ENCODE measurements around the gene CACNA1C.

Gene CACNA1C

DNA sequence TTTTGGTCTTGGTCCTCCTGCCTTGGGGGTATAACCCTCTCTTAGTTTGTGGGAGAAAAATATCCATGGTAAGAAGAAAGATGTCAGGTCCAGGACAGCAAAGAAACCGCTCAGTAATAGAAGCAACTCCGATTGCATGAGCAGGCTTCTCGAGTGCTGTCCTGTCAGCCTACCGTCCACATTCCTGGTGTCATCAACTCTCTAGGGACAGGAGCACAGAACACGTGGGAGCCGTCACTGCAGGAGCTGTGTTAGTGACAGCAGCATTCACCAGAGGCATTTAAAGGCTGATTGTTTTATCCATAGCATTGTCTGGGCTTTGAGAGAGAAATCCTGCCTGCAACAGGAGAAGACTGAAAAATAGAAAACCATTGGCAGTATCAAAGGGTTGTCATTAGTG is 244.2 kb downstream of the CACNA1C start:
- in situ Hi-C loops (cut with HindIII; ENCODE audit: low pct_ligation_motif_present, low sequenced_read_pairs) = no loop called here
- TF ChIP-seq, protein P1, sequence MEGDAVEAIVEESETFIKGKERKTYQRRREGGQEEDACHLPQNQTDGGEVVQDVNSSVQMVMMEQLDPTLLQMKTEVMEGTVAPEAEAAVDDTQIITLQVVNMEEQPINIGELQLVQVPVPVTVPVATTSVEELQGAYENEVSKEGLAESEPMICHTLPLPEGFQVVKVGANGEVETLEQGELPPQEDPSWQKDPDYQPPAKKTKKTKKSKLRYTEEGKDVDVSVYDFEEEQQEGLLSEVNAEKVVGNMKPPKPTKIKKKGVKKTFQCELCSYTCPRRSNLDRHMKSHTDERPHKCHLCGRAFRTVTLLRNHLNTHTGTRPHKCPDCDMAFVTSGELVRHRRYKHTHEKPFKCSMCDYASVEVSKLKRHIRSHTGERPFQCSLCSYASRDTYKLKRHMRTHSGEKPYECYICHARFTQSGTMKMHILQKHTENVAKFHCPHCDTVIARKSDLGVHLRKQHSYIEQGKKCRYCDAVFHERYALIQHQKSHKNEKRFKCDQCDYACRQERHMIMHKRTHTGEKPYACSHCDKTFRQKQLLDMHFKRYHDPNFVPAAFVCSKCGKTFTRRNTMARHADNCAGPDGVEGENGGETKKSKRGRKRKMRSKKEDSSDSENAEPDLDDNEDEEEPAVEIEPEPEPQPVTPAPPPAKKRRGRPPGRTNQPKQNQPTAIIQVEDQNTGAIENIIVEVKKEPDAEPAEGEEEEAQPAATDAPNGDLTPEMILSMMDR (IDR thresholded peaks at IDR 0.05; ENCODE audit: low read depth, low read length, missing control alignments) = no peak
- DNase-seq = no peak
- Histone ChIP-seq H3K36me3 (replicated peaks) (no peaks in the 10 kb centered on the region), H3K4me3 (ENCODE audit: low read depth, low read length) (no peak overlapping the region), H3K27ac (no peak overlapping the region), H3K27me3 (replicated peaks) (no peaks in the 10 kb centered on the region)

DNA sequence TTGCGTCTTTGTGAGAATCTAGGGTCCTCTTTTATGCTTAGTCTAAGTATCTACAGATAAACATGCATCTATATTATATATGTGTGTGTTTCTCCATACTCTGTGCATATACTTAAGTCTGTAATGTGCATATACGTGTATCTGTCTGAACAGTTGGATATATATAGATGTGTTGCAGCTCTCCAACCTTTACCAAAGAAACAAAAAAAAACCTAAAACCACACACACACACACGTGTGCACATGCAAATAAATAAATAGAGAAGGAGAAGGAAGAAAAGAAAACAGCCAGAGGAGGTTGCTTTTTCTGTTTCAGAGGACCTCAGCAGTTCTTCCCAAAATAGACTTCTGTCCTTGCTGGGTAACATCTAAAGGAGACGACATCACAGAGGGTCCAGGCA is 244.9 kb downstream of the CACNA1C start:
- Histone ChIP-seq H3K36me3 (replicated peaks) (no peaks in the 10 kb centered on the region), H3K27me3 (replicated peaks) (no peaks in the 10 kb centered on the region), H3K4me3 (ENCODE audit: low read depth, low read length) (no peak overlapping the region), H3K27ac (no peak overlapping the region)
- TF ChIP-seq, protein P1 (IDR thresholded peaks at IDR 0.05; ENCODE audit: low read depth, low read length, missing control alignments) = no peak
- in situ Hi-C loops (cut with HindIII; ENCODE audit: low pct_ligation_motif_present, low sequenced_read_pairs) = no loop called here
- no peak for DNase-seq

DNA sequence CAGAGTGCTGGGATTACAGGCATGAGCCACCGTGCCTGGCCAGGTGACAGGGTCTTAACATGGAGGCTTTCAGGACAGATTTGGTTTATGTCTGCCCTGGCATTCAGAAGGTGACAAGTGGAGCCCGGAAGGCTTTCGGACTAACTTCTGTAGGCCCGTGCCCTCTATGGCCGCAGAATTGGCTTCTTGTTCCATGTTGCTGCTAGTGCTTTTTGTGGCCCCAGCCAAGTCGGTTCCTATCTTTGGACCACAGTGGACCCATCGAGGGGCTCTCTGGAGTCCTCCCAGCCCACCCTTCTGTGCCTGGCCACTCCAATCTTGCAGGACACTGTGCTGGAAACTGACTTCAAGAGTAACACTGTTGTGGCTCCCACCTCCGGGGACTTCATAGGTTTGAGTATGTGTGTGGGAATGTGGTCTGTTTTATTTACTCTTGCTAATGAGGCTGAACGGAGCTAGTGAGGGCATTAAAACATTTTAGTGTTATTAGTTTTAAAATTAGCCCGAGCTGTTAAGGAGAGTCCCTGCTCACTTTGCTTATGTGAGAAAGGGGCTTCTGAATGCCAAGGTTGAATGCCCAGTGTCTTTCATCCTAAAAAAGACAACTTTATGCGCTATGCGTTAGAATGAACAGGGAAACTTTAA is 245.9 kb downstream of the CACNA1C start:
- TF ChIP-seq, protein P1 (IDR thresholded peaks at IDR 0.05; ENCODE audit: low read depth, low read length, missing control alignments) = no peak
- no peaks in the 10 kb centered on the region for H3K36me3 ChIP-seq (replicated peaks)
- no peaks in the 10 kb centered on the region for H3K27me3 ChIP-seq (replicated peaks)
- H3K4me3 ChIP-seq (ENCODE audit: low read depth, low read length) = no peak overlapping the region
- H3K27ac ChIP-seq = no peak overlapping the region
- no peak for DNase-seq
- in situ Hi-C loops (cut with HindIII; ENCODE audit: low pct_ligation_motif_present, low sequenced_read_pairs) = no loop called here

DNA sequence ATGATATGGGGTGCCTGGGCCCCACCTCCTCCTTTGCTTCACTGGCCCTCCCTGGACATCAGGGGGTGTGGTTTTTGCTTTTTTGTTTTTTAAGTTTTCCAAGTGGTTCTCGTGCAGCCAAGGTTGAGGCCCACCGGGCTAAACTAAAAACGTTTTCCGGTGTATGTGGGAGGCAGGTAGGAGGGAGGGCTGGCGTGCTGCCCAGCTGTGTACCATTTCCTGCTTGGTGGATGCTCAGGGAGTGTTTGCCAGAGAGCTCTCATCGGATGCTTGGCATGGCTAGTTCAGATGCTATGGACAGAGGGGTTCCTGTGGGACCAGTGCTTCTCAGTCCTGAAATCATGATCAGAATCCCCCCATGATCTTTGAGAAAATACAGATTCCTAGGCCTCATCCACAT is 246.4 kb downstream of the CACNA1C start:
- DNase-seq = no peak

DNA sequence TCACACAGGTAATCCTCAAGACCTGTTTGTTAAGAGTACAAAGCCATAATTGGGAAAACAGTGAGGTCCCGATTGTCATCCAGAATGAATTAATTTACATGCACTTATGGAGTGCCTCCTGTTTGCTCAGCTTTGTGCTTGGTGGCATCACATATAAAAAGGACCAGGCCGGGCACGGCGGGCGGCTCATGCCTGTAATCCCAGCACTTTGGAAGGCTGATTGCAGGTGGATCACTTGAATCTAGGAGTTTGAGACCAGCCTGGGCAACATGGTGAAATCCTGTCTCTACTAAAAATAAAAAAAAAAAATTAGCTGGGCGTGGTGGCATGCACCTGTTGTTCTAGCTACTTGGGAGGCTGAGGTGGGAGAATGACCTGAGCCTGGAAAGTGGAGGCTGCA is 247.4 kb downstream of the CACNA1C start:
- TF ChIP-seq, protein P1 (IDR thresholded peaks at IDR 0.05; ENCODE audit: low read depth, low read length, missing control alignments) = no peak
- DNase-seq = no peak
- Histone ChIP-seq H3K36me3 (replicated peaks) (no peaks in the 10 kb centered on the region), H3K4me3 (ENCODE audit: low read depth, low read length) (no peak overlapping the region), H3K27ac (no peak overlapping the region), H3K27me3 (replicated peaks) (no peaks in the 10 kb centered on the region)
- in situ Hi-C loops (cut with HindIII; ENCODE audit: low pct_ligation_motif_present, low sequenced_read_pairs) = no loop called here

More for the DNA sequence above, 246.4 kb downstream of the CACNA1C start:
- Histone ChIP-seq H3K27me3 (replicated peaks) (no peaks in the 10 kb centered on the region), H3K4me3 (ENCODE audit: low read depth, low read length) (no peak overlapping the region), H3K27ac (no peak overlapping the region), H3K36me3 (replicated peaks) (no peaks in the 10 kb centered on the region)
- TF ChIP-seq, protein P1 (IDR thresholded peaks at IDR 0.05; ENCODE audit: low read depth, low read length, missing control alignments) = no peak
- in situ Hi-C loops (cut with HindIII; ENCODE audit: low pct_ligation_motif_present, low sequenced_read_pairs) = no loop called here

DNA sequence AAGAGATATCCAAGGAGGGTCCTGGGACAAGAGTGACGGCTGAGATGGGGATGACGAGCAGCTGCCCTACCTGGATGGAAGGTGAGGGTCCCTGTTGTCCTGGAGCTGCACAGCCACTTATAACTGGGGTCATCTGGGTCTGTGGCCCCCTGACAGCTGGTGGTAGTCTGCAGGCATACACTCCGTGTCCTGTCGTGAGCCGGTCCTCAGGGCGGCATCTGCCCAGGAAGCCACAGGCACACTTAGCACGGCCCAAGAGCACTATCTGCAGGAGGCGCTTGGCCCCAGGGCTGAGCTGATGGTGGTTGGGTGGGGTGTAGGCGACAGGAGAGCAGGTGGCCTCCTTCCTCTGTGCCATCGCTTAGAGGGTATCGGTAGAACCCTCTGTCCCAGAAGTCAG is 248.1 kb downstream of the CACNA1C start:
- no peak overlapping the region for H3K4me3 ChIP-seq (ENCODE audit: low read depth, low read length)
- TF ChIP-seq, protein P1 (IDR thresholded peaks at IDR 0.05; ENCODE audit: low read depth, low read length, missing control alignments) = no peak
- H3K36me3 ChIP-seq (replicated peaks) = no peaks in the 10 kb centered on the region
- in situ Hi-C loops (cut with HindIII; ENCODE audit: low pct_ligation_motif_present, low sequenced_read_pairs) = no loop called here
- no peak for DNase-seq
- H3K27me3 ChIP-seq (replicated peaks) = no peaks in the 10 kb centered on the region
- no peak overlapping the region for H3K27ac ChIP-seq

All from brain microvascular endothelial cell (primary cell).